OCI-M2 (cell line): Measurements from ENCODE around the gene L3HYPDH.
"Not testable (repeated sequence)": the region's sequence is repeated elsewhere in the genome, so short reads cannot be mapped to it uniquely, and the experiment has no call there.

Experiments used
- DNase-seq: peaks from one replicate; lab custom pipeline; 2025; ENCODE audit not compliant: unreplicated experiment; lab: John Stamatoyannopoulos, UW

L3HYPDH gene

DNA sequence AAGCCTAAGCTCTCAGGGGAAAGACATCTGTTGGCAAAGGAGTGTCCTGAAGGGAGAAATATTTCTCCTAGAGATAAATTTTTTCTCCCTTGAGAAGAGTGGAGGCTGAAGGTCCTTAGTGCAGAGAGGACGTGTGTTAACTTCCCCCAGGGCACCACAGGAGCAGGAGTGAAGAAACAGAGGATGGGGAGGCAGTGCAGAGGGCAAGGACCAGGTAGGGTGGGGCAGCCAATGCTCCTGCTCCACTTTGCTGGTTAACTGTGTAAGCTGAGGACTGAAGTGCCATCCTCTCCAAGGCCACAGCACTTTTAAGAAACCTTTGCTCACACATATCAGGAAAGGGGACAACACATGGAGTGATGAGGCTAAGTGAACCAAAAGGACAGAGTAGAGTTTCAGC lies 4.0 kb downstream of the L3HYPDH start:
- no peak for DNase-seq

DNA sequence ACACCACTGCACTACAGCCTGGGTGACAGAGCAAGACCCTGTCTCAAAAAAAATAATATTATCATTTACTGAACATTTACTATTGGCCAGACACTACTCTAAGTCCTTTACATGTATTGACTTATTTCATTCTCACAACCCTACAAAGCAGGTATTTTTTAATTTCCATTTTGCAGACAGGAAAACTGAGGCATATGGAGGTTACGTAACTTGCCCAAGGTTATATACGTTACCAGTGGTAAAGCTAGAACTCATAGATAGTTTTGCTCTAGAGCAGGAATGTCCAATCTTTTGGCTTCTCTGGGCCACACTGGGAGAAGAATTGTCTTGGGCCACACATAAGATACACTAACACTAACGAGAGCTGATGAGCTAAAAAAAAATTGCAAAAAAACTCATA lies 5.7 kb downstream of the L3HYPDH start:
- no peak for DNase-seq

DNA sequence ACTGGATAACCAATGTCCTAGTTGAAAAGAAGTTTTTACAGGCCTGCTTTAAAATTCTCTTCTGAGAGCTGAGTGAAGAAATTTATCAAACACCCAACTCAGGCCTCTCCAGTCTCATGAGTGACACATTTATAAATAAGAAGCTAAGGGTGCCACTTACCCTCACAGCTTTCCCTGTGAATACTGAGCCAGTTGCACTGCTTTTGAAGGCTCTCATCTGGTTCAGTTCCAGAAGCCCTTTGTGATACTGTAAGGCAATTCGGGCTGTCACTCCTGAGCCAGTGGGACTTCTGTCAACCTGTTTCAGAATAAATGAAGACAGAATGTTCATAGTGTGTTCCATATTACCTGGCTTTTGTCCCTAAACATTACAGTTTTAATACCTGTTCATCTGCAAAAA lies 8.5 kb downstream of the L3HYPDH start:
- no peak for DNase-seq

DNA sequence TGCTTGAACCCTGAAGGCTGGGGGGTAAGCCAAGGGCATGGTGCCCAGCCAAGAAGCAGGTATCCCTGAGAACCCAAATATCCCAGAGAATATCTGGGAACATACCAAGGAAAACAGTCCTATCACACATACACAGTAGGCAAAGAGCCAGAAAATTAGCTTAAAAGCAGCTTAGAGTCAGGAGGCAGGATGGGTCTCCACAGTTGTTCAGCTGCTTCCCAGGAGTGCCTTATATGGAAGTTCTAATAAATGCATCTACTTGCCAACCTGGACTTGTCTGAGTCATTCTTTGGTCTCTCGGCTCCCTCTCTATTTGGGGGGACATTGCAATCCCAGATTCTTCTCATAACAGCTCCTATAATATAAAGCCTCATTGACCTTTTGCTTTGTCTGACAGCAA lies 10.0 kb downstream of the L3HYPDH start:
- no peak for DNase-seq

DNA sequence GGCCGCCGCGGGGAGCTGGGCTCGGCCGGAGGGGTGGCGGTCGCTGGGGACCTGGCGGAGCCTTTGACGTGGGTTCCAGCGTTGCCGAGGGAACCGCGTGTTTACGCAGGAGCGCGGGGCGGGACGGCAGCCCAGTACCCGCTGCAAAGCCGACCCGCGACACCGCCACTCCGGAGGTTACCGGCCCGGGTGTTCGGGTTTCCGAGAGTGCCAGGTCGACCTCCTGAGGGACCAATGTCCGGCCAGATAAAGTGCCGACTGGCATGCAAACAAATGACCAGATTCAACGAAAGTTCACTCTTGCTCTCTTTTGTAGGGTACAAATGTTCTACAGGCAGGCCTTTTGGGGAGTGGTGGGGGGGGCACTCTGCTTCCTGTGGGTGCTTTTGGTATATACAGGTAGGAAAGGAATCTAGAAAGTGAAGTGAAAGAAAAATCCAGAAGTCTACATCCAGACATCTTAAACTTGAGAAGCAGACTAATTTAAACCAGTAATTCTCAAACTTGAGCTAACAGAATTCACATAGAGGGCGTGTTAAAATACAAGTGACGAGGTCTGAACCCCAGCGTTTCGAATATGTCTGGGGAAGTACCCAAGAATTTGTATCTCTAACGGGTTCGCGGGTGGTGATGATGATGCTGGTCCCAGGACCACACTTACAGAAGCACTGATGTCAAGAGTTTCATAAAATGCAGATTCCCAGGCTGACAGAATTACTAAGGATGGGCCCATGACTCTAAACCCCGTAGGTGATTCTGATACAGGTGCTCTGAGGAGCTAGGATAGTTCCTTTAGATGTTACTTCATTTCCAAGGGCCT lies 18.7 kb downstream of the L3HYPDH start, which contains the start of gene GPR135:
GPR135 (minus strand) TSS at position 65 of the 820 bp plus-strand sequence. CDS start 154 bp downstream, outside the sequence.
- DNase-seq, result no peak

DNA sequence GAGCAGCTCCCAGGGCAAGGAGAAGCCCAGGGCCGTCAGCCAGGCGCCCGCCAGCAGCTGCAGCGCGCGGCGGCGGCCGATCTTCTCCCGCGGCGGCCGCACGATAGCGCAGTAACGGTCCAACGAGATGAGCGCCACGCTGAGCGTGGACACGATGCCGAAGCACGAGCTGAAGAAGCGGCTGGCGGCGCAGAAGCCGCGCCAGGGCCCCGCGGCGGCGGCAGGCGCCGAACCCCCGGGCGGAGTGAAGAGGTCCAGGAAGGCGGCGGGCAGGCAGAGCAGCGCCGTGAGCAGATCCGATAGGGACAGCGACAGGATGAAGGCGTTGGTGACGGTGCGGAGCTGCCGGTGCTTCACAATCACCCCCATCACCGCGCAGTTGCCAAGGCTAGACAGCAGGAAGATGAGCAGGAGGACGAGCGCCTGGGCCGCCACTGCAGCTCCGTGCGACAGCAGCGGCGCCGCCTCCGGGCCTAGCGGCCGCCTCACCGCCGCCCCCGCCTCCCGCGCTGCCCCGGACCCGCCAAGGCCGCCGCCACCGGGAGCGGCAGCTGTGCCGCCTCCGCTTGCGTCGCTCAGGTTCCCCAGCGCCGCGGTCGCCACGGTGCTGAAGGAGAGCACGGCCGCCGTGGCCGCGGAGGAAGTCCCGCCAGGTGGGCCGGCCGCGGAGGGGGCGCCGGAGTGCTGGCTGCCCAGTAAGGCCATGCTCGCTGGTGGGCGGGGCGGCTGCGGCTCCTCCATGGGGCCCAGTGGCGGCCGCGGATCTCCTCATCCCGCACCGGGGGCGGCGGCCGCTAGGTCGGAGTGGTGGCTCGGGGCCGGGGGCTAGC lies 19.5 kb downstream of the L3HYPDH start:
- DNase-seq, result no peak

DNA sequence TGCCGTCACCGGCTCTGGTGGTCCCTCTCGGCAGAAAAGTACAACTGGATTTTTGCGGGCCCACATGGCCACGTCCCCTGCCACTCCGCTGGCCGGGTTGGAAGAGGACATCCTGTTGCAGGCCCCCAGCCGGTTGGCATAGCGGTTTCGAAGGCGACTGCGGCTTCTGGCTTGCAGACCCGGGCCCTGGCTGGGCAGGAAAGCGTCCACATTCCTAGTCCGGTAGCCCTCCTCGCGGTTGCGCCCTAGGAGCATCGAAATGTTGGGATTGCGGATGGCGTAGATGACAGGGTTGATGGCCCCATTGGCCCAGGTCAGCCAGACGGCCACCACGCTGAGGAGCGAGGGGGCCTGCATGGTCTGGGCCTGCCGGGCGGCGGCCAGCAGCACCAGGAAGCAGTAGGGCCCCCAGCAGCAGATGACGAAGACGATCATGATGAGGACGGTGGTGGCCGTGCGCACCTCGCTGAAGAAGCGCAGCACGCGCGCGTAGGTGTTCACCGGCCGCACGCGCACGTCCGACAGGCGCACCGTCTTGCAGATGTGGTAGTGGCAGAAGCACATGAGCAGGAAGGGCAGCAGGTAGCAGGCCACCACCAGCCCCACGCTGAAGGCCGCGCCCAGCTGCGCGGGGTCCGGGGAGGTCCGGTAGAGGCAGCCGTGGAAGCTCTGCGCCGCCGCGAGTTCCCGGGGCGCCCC lies 20.3 kb downstream of the L3HYPDH start:
- no peak for DNase-seq

DNA sequence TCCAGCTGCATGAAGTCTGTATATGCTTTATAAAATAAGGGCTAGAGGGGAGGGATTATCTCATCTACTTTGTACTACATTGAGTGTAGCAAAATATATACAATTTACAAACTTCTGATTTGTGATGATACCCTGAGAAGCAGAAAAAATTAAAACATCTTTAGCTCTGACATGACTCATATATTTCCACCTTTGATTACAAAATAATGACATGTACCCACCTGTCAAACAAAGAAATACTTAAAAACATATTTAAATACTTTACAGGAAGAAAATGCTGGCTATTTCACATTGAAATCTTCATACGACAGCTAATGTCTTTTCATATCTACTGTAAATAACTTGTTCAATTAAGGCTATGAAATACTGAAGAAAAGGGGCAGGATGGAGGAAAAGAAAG lies 22.3 kb downstream of the L3HYPDH start:
- DNase-seq, result no peak

DNA sequence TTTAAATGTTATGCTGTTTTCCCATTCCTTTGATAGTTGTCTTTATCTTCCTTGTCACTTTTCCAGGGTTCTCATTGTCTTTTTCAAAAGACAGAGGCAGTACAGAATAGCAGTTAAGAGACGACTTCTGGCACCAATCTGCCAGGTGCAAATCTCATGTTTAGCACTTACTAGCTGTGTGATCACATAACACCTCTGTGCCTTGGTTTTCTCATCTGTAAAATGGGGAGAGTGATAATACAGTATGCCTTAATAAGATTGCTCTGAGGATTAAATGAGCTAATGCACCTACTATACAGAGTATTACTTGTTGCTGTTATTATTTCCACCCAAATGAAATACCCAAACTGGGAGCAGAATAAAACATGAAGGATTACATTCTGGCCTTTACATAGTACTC lies 23.8 kb downstream of the L3HYPDH start:
- no peak for DNase-seq

DNA sequence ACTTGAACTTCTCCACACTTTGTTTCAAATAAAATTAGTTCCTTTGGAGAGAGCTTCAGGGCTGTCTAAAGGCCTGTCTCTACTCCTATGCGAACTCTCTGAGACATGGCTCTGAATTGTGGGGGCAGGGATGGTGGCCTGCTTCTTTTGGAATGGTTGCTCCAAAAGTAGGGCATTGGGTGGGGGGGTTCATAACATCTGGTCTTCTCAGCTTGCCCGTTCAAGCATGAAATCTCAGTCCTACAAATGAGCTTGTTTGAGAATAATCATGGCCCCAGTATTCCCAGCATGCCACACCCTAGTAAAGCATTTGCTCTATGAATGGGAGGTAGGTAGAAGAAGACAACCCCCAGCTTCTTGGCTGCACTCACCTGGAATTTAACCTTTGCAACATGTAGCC lies 25.7 kb downstream of the L3HYPDH start:
- no peak for DNase-seq

DNA sequence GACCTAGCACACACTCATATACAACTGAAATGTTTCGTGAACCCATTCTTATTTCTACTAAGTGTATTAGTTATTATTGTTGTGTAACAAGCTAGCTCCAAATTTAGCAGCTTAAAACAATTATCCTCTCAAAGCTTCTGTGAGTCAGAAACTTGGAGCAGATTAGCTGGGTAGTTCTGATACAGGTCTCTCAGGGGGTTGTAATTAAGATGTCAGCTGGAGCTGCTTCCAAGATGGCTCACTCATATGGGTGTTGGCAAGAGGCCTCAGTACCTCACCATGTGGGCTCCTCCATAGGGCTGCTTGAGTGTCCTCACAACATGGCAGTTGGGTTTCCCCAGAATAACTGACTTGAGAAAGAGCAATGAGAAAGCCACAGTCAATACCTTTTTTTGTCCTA lies 28.8 kb downstream of the L3HYPDH start:
- no peak for DNase-seq

DNA sequence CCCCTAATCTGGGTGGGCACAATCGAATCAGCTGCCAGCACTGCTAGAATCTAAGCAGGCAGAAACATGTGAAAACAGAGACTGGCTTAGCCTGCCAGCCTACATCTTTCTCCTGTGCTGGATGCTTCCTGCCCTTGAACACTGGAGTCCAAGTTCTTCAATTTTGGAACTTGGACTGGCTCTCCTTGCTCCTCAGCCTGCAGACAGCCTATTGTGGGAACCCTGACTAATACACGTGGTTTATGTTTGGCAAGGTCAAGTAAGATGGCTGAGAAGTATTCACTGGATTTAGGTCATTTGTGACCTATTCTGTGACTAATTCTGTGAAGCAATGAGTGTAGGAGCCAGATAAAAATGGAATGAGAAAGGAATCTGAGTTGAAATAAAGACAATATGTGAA lies 30.1 kb downstream of the L3HYPDH start:
- no peak for DNase-seq

DNA sequence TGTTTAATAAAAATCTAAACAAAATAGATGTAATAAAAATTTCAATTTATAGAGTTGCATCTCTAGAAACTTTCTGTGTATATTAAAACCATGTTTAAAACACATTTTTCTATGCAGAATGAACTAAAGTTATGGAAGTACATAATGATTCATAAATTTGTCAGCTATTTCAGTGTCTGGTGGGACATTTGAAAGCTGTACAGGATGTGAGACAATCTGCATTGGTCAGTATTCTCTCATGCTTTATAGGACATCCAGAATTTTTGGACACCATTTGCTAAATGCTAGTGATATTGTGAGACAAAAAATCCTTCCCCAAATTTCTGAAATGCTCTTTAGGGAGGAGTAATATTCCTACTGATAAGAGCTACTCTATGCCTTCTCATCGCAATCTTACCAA lies 32.4 kb downstream of the L3HYPDH start:
- no peak for DNase-seq

DNA sequence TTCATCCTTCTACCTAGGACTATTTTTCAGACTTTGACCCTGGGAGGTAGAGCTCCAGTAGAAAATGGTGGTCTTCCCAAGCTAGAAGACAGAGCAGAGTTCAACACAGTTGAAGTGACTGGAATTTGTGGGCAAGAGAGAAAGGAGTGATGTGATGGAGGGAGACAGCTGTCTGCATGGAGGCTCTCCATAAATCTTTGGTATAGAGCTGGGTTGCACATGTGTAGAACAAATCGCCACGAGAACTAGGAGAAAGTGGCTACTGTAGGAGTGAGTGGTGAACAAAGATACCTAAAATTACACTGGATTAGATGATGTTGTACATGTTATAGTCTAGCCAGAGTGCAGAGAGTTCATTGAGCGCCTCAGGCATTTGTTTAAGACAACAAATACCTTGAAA lies 33.5 kb downstream of the L3HYPDH start:
- DNase-seq, result no peak

DNA sequence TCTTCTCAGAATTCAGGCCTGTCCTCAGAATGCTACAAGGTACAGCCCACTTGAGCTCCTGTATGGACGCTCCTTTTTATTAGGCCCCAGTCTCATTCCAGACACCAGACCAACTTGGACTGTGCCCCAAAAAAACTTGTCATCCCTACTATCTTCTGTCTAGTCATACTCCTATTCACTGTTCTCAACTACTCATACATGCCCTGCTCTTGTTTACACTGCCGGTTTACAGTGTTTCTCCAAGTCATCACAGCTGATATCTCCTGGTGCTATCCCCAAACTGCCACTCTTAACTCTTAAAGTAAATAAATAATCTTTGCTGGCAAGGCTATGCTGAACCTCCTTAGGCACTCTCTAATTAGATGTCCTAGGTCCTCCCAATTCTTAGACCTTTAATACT lies 35.5 kb downstream of the L3HYPDH start:
- not testable (repeated sequence) for DNase-seq

DNA sequence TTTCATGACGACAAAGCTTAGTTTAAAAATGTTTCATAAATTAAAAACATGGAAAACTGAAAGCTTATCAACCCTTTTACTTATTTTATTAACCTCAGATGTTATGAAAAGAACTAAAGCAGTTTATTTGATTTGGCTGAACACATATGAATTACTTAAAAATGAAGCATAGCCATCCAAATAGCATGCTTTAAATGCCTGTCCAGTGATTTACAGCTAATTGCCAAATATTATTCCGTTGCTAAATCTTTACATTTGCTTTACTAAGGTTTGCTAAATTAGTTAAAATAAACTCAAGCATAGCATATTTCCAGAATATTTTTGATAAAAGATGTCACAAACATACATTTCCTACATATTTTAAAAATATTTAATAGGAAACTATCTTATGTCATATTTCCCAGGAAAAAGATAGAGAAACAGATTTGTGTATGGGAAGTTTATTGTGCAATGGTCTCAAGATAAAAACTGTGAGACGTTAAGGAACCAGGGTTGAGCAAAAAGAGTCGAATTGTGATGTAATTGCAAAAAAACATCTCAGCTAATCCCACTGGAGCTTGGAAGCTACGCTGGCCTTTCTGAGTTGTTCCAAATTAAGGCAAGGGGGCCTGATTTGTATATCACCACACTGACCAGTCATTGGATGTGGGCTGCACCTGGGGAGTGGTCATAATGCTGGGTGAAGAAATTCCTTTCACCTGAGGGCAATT lies 44.8 kb downstream of the L3HYPDH start:
- DNase-seq, result no peak

DNA sequence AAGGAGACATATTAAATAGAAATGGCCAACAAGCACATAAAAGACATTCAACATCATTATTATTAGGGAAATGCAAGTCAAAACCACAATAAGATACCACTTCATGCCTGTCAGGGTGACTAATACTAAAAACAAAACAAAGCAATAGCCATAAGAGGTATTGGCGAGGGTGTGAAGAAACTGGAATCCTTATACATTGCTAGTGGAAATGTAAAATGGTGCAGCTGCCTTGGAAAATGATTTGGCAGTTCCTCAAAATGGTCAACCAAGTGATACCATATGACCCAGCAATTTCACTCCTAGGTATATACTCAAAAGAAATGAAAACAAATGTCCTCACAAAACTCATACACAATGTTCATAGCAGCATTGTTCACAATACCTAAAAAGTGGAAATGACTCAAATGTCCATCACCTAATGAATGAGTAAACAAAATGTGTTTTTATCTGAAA lies 46.0 kb downstream of the L3HYPDH start:
- DNase-seq, result no peak

DNA sequence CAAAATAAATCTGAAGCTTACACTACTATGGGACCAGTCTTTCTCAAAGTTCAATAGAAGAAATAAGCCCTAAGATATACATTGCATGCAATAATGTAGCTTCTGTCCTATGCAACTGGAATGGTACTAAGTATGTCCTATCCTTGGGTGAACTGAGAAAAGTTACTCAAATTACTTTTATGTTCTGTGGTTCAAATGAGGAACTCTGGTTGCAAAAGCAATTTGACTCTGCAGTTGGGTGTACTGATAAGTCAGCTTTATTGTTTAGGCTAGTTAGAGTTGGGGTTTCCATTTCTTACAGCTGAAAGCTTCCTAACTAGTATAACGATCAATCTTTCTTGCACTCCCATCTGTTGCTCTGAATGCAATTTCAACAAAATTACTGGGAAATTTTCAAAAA lies 48.2 kb downstream of the L3HYPDH start:
- no peak for DNase-seq

DNA sequence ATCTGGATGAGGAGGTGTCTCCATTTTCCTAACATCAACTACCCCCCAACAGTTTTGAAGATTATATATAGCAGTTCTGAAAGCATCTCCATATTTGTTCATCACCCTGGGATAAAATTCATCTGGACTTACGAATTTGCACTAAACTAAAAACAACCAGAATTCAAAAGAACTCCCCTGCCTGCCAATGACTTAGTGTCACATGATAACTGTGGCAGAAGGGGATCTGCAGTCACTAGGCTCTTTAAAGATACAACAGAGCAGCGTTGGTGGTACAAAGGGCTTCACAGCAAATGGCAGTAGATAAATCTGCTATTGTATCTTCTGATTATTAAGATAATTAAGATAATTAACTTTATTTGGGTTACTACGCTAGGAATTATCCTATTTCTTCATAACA lies 49.1 kb downstream of the L3HYPDH start:
- no peak for DNase-seq

DNA sequence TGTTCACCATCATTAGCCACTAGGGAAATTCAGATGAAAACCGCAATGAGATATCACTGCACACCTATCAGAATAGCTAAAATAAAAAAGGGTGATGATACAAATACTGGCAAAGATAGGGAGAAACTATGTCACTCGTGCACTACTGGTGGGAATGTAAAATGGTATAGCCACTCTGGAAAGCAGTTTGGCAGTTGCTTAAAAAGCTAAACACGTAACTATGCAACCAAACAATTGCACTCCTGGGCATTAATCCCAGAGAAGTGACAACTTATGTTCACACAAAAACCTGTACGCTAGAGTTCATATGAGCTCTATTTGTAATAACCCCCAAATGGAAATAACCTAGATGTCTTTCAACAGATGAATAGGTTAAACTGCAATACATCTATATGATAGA lies 54.4 kb downstream of the L3HYPDH start:
- DNase-seq, result no peak

DNA sequence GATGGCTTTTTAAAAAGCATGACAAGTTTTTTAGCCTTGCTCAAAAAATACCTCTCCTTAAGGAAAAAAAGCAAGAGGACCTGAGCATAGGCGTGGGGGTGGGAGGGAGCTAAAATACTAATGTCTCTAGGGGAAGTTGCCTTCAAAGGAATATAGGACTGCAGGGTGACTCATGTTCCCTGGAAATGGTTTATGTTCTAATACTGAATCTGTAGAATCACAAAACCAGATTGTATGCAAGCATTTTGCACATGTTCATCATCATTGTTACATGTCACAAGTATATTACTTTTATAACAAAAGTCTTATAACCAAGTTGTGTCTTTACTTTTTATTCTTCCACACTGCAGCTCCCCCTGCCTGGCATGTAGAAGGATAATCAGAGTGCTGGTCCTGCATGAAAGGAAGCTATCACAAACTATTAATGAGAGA lies 55.6 kb downstream of the L3HYPDH start:
- DNase-seq, result no peak
